HepG2 (cell line): ENCODE data around the gene ZNF184. TPM values are rescaled to one million over a fixed set of nuclear protein-coding genes. Genes with fewer than 3 reads are reported as not detected.

Source experiments
- CC2D1A ChIP-seq: sonication (generic); formaldehyde crosslinking; IDR thresholded peaks from 2 replicates; pipeline ENCODE4 v1.8.1; 2023; ENCODE audit warnings: mild to moderate bottlenecking, missing genetic modification reagents
- CHCHD3 ChIP-seq: sonication (generic); formaldehyde crosslinking; IDR thresholded peaks from 2 replicates; pipeline ENCODE4 v1.8.0; 2022; ENCODE audit warnings: mild to moderate bottlenecking, missing genetic modification reagents, moderate library complexity
- EHMT2 ChIP-seq: fragments of 200-600 bp; sonication (generic); IDR thresholded peaks from 2 replicates; pipeline ENCODE4 v1.7.0; 2017; ENCODE audit warnings: antibody characterized with exemption, low read depth, low read length, borderline replicate concordance
- FLYWCH1 ChIP-seq: sonication (generic); formaldehyde crosslinking; IDR thresholded peaks from 2 replicates; pipeline ENCODE4 v1.8.1; 2023; ENCODE audit warnings: mild to moderate bottlenecking, missing genetic modification reagents
- FOXM1 ChIP-seq: sonication (generic); formaldehyde crosslinking; IDR thresholded peaks from 2 replicates; pipeline ENCODE4 v1.5.0; 2020; ENCODE audit warnings: missing genetic modification reagents
- HNF1A ChIP-seq, 2 experiments: sonication (generic) in 1 of 2; formaldehyde crosslinking in 1 of 2; IDR thresholded peaks; 2 replicates each; pipeline versions ENCODE4 v1.4.0 to v1.6.1; 2016 to 2020; ENCODE audit warnings: borderline replicate concordance in 1 of 2, low read depth in 1 of 2, mild to moderate bottlenecking in 1 of 2, missing genetic modification reagents in 1 of 2
- JUNB ChIP-seq: sonication (generic); formaldehyde crosslinking; IDR thresholded peaks from 2 replicates; pipeline ENCODE4 v1.8.0; 2022; ENCODE audit warnings: missing genetic modification reagents, mild to moderate bottlenecking, borderline replicate concordance
- RXRB ChIP-seq: IDR thresholded peaks from 2 replicates; pipeline ENCODE4 v1.6.1; 2016; ENCODE audit warnings: borderline replicate concordance, missing genetic modification reagents, missing compliant biosample characterization
- SMAD3 ChIP-seq: sonication (generic); formaldehyde crosslinking; IDR thresholded peaks from 2 replicates; pipeline ENCODE4 v1.4.0; 2020; ENCODE audit warnings: missing genetic modification reagents
- TAF1 ChIP-seq: sonication (generic); formaldehyde crosslinking; IDR thresholded peaks from 2 replicates; pipeline ENCODE4 v1.4.0; 2020; ENCODE audit warnings: missing genetic modification reagents
- TARDBP ChIP-seq: sonication (generic); formaldehyde crosslinking; IDR thresholded peaks from 2 replicates; pipeline ENCODE4 v1.8.0; 2022; ENCODE audit warnings: mild to moderate bottlenecking, missing genetic modification reagents
- YEATS2 ChIP-seq: sonication (generic); formaldehyde crosslinking; IDR thresholded peaks from 2 replicates; pipeline ENCODE4 v1.4.0; 2020; ENCODE audit warnings: missing genetic modification reagents, borderline replicate concordance
- ZNF574 ChIP-seq: sonication (generic); formaldehyde crosslinking; IDR thresholded peaks from 2 replicates; pipeline ENCODE4 v1.4.0; 2020; ENCODE audit warnings: missing genetic modification reagents
- ZNF766 ChIP-seq: sonication (generic); formaldehyde crosslinking; IDR thresholded peaks from 2 replicates; pipeline ENCODE4 v1.5.0; 2020; ENCODE audit warnings: missing genetic modification reagents, borderline replicate concordance
- ZNF792 ChIP-seq: IDR thresholded peaks from 2 replicates; pipeline ENCODE4 v1.6.1; 2016
- ZSCAN31 ChIP-seq: sonication (generic); formaldehyde crosslinking; IDR thresholded peaks from 2 replicates; pipeline ENCODE4 v1.5.0; 2020; ENCODE audit warnings: low read depth, mild to moderate bottlenecking, missing genetic modification reagents
- polyA plus RNA-seq, 8 experiments: library from polyadenylated mRNA; depleted of rRNA in 3 of 8; stranded (reverse) in 7 of 8; unstranded in 1 of 8; fragments of >200 nt; fragmentation: Illumina TruSeq in 4 of 8; extraction: Trizol in 4 of 8; gene quantifications; 2 replicates each; pipeline versions ENCODE4 v1.2.1 to v1.2.3, GENCODE V29; 2011 to 2016; ENCODE audit warnings: low read depth in 4 of 8, missing spikeins in 1 of 8, mixed read lengths in 1 of 8; ENCODE audit not compliant: insufficient read depth in 1 of 8
- total RNA-seq, 5 experiments: library from RNA; depleted of rRNA; stranded (reverse); fragments of >200 nt; fragmentation: Illumina TruSeq; extraction: Trizol; gene quantifications; 2 replicates each; pipeline ENCODE4 v1.2.3, GENCODE V29; 2016; ENCODE audit warnings: low read depth in 1 of 5
- TF ChIP-seq, protein P1 (sequence below): sonication (generic); formaldehyde crosslinking; IDR thresholded peaks from 2 replicates; pipeline ENCODE4 v1.5.1; 2020; ENCODE audit warnings: mild to moderate bottlenecking, missing genetic modification reagents
- TF ChIP-seq, protein P2 (sequence below): sonication (generic); formaldehyde crosslinking; IDR thresholded peaks from 2 replicates; pipeline ENCODE4 v1.8.1; 2023; ENCODE audit warnings: mild to moderate bottlenecking, missing genetic modification reagents, borderline replicate concordance

The ZNF184 gene
- total and polyA plus RNA-seq, 2 of the 13 experiments (the other 11 are each of a cell fraction or from before 2014, with no cell fraction given) = 2.1 to 10.1 TPM

GRCh38 chr6:27502508-27503435 lies 29.9 kb upstream of the ZNF184 start (continued):
- TF ChIP-seq TARDBP = no peak; the same call in 1 of the 2 replicates
- no peak for TF ChIP-seq JUNB (CRISPR knock-in tag)
- 0 out of 2 replicates have a peak, but pooled peaks have one; percentile 25 for TF ChIP-seq TAF1
- TF ChIP-seq, protein P1, sequence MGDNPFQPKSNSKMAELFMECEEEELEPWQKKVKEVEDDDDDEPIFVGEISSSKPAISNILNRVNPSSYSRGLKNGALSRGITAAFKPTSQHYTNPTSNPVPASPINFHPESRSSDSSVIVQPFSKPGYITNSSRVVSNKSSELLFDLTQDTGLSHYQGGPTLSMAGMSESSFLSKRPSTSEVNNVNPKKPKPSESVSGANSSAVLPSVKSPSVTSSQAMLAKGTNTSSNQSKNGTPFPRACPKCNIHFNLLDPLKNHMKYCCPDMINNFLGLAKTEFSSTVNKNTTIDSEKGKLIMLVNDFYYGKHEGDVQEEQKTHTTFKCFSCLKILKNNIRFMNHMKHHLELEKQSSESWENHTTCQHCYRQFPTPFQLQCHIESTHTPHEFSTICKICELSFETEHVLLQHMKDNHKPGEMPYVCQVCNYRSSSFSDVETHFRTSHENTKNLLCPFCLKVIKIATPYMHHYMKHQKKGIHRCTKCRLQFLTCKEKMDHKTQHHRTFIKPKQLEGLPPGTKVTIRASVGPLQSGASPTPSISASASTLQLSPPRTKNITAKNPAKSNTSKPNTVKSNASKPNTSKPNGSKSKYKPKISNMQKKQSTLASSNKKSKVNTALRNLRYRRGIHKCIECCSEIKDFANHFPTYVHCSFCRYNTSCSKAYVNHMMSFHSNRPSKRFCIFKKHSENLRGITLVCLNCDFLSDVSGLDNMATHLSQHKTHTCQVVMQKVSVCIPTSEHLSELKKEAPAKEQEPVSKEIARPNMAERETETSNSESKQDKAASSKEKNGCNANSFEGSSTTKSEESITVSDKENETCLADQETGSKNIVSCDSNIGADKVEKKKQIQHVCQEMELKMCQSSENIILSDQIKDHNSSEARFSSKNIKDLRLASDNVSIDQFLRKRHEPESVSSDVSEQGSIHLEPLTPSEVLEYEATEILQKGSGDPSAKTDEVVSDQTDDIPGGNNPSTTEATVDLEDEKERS (CRISPR knock-in tag) = peak; percentile 75
- TF ChIP-seq CHCHD3 = no peak
- peak; percentile 36; the same call in 1 of the 2 replicates for TF ChIP-seq EHMT2
- TF ChIP-seq SMAD3 (CRISPR knock-in tag) = 0 out of 2 replicates have a peak, but pooled peaks have one; percentile 79
- TF ChIP-seq ZSCAN31 (CRISPR knock-in tag) = no peak
- TF ChIP-seq CC2D1A (CRISPR knock-in tag) = no peak; the same call in 1 of the 2 replicates
- TF ChIP-seq FOXM1 = no peak
- no peak for TF ChIP-seq ZNF766 (CRISPR knock-in tag)
- peak; percentile 59; the same call in 1 of the 2 replicates for TF ChIP-seq RXRB
- no peak for TF ChIP-seq ZNF574
- no peak for TF ChIP-seq HNF1A (IDR thresholded peaks at IDR 0.05; ENCODE audit: low read depth)
- no peak for TF ChIP-seq HNF1A (CRISPR knock-in tag; IDR thresholded peaks at IDR 0.05; ENCODE audit: borderline replicate concordance)
- TF ChIP-seq, protein P2, sequence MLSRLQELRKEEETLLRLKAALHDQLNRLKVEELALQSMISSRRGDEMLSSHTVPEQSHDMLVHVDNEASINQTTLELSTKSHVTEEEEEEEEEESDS = no peak
- TF ChIP-seq FLYWCH1 (CRISPR knock-in tag) = 0 out of 2 replicates have a peak, but pooled peaks have one; percentile 28
- TF ChIP-seq ZNF792 (CRISPR knock-in tag) = peak; percentile 74; the same call in 1 of the 2 replicates
- 0 out of 2 replicates have a peak, but pooled peaks have one; percentile 18 for TF ChIP-seq YEATS2 (CRISPR knock-in tag)
